SU-DHL-6 (cell line): ENCODE data around the gene BRSK2.

Experiments used
- EZH2phosphoT487 ChIP-seq: fragments of 200-600 bp; sonication (generic), shearing (Covaris generic); conservative IDR thresholded peaks from 2 replicates; pipeline ENCODE4 v1.6.1; 2018; ENCODE audit warnings: mild to moderate bottlenecking, antibody characterized with exemption, low read length, moderate library complexity, mixed read lengths
- TF ChIP-seq, protein P1 (sequence below): fragments of 200-600 bp; sonication (generic); IDR thresholded peaks from one replicate; pipeline ENCODE4 v1.5.1; 2017; ENCODE audit warnings: antibody characterized with exemption, mild to moderate bottlenecking, low read length, moderate library complexity; ENCODE audit not compliant: insufficient read depth, poor library complexity, severe bottlenecking

DNA sequence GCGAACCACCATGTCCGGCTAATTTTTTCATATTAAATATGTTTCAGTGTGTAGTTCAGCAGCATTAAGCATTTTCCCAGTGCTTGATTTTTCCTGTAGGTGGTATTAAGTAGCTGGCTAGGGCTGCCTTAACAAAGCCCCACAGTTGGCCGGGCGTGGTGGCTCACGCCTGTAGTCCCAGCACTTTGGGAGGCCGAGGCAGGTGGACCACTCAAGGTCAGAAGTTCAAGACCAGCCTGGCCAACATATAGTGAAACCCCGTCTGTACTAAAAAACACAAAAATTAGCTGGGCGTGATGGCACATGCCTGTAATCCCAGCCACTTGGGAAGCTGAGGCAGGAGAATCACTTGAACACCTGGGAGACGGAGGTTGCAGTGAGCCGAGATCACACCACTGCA, 46.8 kb upstream of the BRSK2 start:
- TF ChIP-seq, protein P1, sequence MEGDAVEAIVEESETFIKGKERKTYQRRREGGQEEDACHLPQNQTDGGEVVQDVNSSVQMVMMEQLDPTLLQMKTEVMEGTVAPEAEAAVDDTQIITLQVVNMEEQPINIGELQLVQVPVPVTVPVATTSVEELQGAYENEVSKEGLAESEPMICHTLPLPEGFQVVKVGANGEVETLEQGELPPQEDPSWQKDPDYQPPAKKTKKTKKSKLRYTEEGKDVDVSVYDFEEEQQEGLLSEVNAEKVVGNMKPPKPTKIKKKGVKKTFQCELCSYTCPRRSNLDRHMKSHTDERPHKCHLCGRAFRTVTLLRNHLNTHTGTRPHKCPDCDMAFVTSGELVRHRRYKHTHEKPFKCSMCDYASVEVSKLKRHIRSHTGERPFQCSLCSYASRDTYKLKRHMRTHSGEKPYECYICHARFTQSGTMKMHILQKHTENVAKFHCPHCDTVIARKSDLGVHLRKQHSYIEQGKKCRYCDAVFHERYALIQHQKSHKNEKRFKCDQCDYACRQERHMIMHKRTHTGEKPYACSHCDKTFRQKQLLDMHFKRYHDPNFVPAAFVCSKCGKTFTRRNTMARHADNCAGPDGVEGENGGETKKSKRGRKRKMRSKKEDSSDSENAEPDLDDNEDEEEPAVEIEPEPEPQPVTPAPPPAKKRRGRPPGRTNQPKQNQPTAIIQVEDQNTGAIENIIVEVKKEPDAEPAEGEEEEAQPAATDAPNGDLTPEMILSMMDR = no peak
- TF ChIP-seq EZH2phosphoT487 = no peak
